HepG2 (cell line): ENCODE data around the gene IGSF8. TPM values are rescaled to one million over a fixed set of nuclear protein-coding genes. Genes with fewer than 3 reads are reported as not detected.

ENCODE experiments used
- ATF7 ChIP-seq, 2 experiments: fragments of 450-650 bp in 1 of 2; sonication (generic) in 1 of 2; formaldehyde crosslinking in 1 of 2; IDR thresholded peaks; 2 replicates each; pipeline versions ENCODE4 v1.4.0 to v1.6.1; 2016 to 2020; ENCODE audit warnings: antibody characterized with exemption in 1 of 2, mild to moderate bottlenecking in 1 of 2, missing genetic modification reagents in 1 of 2
- BATF2 ChIP-seq: sonication (generic); formaldehyde crosslinking; IDR thresholded peaks from 2 replicates; pipeline ENCODE4 v1.8.0; 2022; ENCODE audit warnings: mild to moderate bottlenecking, missing genetic modification reagents, moderate library complexity
- CCAR2 ChIP-seq: fragments of 200-400 bp; formaldehyde crosslinking; optimal IDR thresholded peaks from 2 replicates; pipeline ENCODE3; 2018; ENCODE audit warnings: low read depth, mild to moderate bottlenecking, low read length, moderate library complexity
- ELK4 ChIP-seq: sonication (generic); formaldehyde crosslinking; IDR thresholded peaks from 2 replicates; pipeline ENCODE4 v1.9.0; 2021; ENCODE audit warnings: missing genetic modification reagents, borderline replicate concordance
- HNRNPL ChIP-seq: fragments of 200-400 bp; formaldehyde crosslinking; IDR thresholded peaks from 2 replicates; pipeline ENCODE4 v1.6.1; 2017; ENCODE audit warnings: mild to moderate bottlenecking, low read depth, low read length
- JUNB ChIP-seq: sonication (generic); formaldehyde crosslinking; IDR thresholded peaks from 2 replicates; pipeline ENCODE4 v1.8.0; 2022; ENCODE audit warnings: missing genetic modification reagents, mild to moderate bottlenecking, borderline replicate concordance
- MXD4 ChIP-seq: IDR thresholded peaks from 2 replicates; pipeline ENCODE4 v1.6.1; 2016; ENCODE audit warnings: mild to moderate bottlenecking, missing biosample characterization, missing genetic modification reagents
- RARA ChIP-seq: IDR thresholded peaks from 2 replicates; pipeline ENCODE4 v1.6.1; 2016; ENCODE audit warnings: missing genetic modification reagents, missing compliant biosample characterization
- RXRB ChIP-seq: IDR thresholded peaks from 2 replicates; pipeline ENCODE4 v1.6.1; 2016; ENCODE audit warnings: borderline replicate concordance, missing genetic modification reagents, missing compliant biosample characterization
- THAP8 ChIP-seq: sonication (generic); formaldehyde crosslinking; IDR thresholded peaks from 2 replicates; pipeline ENCODE4 v1.5.1; 2020; ENCODE audit warnings: missing genetic modification reagents, mild to moderate bottlenecking, borderline replicate concordance
- UBTF ChIP-seq: sonication (generic); formaldehyde crosslinking; IDR thresholded peaks from 2 replicates; pipeline ENCODE4 v1.4.0; 2020; ENCODE audit warnings: mild to moderate bottlenecking, missing genetic modification reagents
- ZBTB8A ChIP-seq: sonication (generic); formaldehyde crosslinking; IDR thresholded peaks from 2 replicates; pipeline ENCODE4 v1.4.0; 2020; ENCODE audit warnings: mild to moderate bottlenecking, low read depth, missing genetic modification reagents, borderline replicate concordance
- ZFP91 ChIP-seq: sonication (generic); formaldehyde crosslinking; IDR thresholded peaks from 2 replicates; pipeline ENCODE4 v1.9.0; 2022; ENCODE audit warnings: missing genetic modification reagents, mild to moderate bottlenecking, borderline replicate concordance
- ZNF124 ChIP-seq: sonication (generic); formaldehyde crosslinking; IDR thresholded peaks from 2 replicates; pipeline ENCODE4 v1.4.0; 2020; ENCODE audit warnings: missing genetic modification reagents
- ZNF225 ChIP-seq: sonication (generic); formaldehyde crosslinking; IDR thresholded peaks from 2 replicates; pipeline ENCODE4 v1.4.0; 2020; ENCODE audit warnings: mild to moderate bottlenecking, missing genetic modification reagents
- ZNF251 ChIP-seq: sonication (generic); formaldehyde crosslinking; IDR thresholded peaks from 2 replicates; pipeline ENCODE4 v1.9.0; 2021; ENCODE audit warnings: mild to moderate bottlenecking, missing genetic modification reagents
- ZNF337 ChIP-seq: sonication (generic); formaldehyde crosslinking; IDR thresholded peaks from 2 replicates; pipeline ENCODE4 v1.5.1; 2020; ENCODE audit warnings: missing genetic modification reagents, low read depth, mild to moderate bottlenecking, borderline replicate concordance
- polyA plus RNA-seq, 8 experiments: library from polyadenylated mRNA; depleted of rRNA in 3 of 8; stranded (reverse) in 7 of 8; unstranded in 1 of 8; fragments of >200 nt; fragmentation: Illumina TruSeq in 4 of 8; extraction: Trizol in 4 of 8; gene quantifications; 2 replicates each; pipeline versions ENCODE4 v1.2.1 to v1.2.3, GENCODE V29; 2011 to 2016; ENCODE audit warnings: low read depth in 4 of 8, missing spikeins in 1 of 8, mixed read lengths in 1 of 8; ENCODE audit not compliant: insufficient read depth in 1 of 8
- total RNA-seq, 5 experiments: library from RNA; depleted of rRNA; stranded (reverse); fragments of >200 nt; fragmentation: Illumina TruSeq; extraction: Trizol; gene quantifications; 2 replicates each; pipeline ENCODE4 v1.2.3, GENCODE V29; 2016; ENCODE audit warnings: low read depth in 1 of 5

Gene IGSF8
- total and polyA plus RNA-seq, 2 of the 13 experiments (the other 11 are each of a cell fraction or from before 2014, with no cell fraction given) = 24.0 to 41.0 TPM

- no peak for TF ChIP-seq ELK4 (CRISPR knock-in tag)
- no peak for TF ChIP-seq ZNF251 (CRISPR knock-in tag)
- TF ChIP-seq ATF7 (IDR thresholded peaks at IDR 0.05) = no peak
- no peak for TF ChIP-seq ATF7 (CRISPR knock-in tag; IDR thresholded peaks at IDR 0.05)
- TF ChIP-seq BATF2 (CRISPR knock-in tag) = no peak
- peak; percentile 9; the same call in 1 of the 2 replicates for TF ChIP-seq RXRB
- TF ChIP-seq CCAR2 = no peak
- no peak for TF ChIP-seq MXD4 (CRISPR knock-in tag)
- TF ChIP-seq JUNB (CRISPR knock-in tag) = no peak
- TF ChIP-seq ZBTB8A (CRISPR knock-in tag) = no peak
- peak; percentile 84 for TF ChIP-seq RARA (CRISPR knock-in tag)
- no peak for TF ChIP-seq ZNF124 (CRISPR knock-in tag)
- TF ChIP-seq HNRNPL = no peak
- TF ChIP-seq THAP8 (CRISPR knock-in tag) = no peak
- TF ChIP-seq ZNF225 = no peak
- TF ChIP-seq UBTF (CRISPR knock-in tag) = no peak
- TF ChIP-seq ZFP91 = no peak
- TF ChIP-seq ZNF337 (CRISPR knock-in tag) = no peak
These were observed 23.6 kb downstream of the IGSF8 start (continued) for GRCh38 chr1:160074865-160075264.
